GM12865 (cell line): ENCODE data around the gene DDX52.

ENCODE experiments used
- DNase-seq: peaks from one replicate; pipeline ENCODE4 v3.0.0; 2010; ENCODE audit warnings: low read depth
- H3K4me3 ChIP-seq: 2 replicates; pipeline ENCODE4 v1.5.1; 2011; ENCODE audit warnings: mild to moderate bottlenecking, low read depth, low read length, control low read depth
- TF ChIP-seq, protein P1 (sequence below): IDR thresholded peaks from 2 replicates; pipeline ENCODE4 v1.5.1; 2011; ENCODE audit warnings: low read length, control low read depth, low read depth, inconsistent platforms; ENCODE audit not compliant: insufficient read depth; ENCODE audit errors: missing control alignments

Gene DDX52

DNA sequence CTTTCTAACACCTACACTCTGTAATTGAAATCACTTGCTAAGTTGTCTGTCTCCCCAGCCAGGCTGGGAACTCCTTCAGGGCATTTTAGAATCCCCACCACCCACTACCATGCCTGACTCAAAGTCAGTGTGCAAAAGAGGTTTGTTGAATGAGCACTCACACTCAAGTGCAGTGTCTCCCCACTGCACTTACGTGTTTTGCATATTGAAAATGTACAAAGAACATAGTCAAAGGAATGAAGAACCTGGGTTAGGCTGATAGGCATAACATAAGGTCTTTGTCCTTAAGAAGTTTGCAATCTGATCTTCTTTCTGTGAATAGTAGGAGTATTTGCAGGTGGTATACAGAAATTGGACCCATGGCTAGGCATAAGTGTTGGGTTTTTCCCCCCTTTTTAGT, 33.8 kb upstream of the DDX52 start:
- H3K4me3 ChIP-seq: no peak overlapping the region
- TF ChIP-seq, protein P1, sequence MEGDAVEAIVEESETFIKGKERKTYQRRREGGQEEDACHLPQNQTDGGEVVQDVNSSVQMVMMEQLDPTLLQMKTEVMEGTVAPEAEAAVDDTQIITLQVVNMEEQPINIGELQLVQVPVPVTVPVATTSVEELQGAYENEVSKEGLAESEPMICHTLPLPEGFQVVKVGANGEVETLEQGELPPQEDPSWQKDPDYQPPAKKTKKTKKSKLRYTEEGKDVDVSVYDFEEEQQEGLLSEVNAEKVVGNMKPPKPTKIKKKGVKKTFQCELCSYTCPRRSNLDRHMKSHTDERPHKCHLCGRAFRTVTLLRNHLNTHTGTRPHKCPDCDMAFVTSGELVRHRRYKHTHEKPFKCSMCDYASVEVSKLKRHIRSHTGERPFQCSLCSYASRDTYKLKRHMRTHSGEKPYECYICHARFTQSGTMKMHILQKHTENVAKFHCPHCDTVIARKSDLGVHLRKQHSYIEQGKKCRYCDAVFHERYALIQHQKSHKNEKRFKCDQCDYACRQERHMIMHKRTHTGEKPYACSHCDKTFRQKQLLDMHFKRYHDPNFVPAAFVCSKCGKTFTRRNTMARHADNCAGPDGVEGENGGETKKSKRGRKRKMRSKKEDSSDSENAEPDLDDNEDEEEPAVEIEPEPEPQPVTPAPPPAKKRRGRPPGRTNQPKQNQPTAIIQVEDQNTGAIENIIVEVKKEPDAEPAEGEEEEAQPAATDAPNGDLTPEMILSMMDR: no peak
- no peak for DNase-seq

DNA sequence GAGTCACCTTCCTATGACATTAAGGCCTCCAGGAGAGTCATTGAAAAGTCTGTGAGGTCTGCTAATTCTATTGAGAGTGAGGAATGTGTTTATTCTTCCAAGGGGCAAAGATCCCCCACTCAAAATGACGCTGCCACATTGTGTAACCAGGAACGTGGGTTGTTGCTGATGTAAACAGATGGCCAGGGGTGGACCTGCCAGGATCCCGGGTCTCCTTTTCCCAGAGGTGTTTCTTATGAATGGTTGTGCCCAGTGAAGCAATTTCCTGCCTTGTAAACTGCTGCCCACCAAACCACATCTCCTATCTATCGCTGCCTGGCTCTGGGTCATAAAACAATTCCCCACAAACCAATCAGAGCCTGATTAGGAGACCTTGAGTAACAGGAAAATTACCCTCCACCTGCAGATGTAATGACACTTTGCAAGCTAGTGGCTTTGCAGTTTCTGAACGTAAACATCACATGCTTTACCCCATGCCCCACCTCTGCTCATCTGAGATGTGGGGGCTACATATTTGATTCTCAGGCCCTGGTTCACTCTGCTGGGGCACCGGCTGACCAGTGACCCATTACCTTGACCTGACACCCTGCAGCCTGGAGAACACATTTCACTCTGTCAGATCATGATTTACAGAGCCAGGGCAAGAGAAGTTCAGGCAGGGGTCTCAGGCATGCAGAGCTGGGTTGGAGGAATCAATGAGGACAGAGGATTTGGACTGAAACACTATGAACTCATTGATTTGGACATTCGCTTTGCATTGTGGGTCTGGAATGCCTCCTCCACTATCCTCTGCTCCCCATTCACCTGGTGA, 33.1 kb upstream of the DDX52 start:
- TF ChIP-seq, protein P1: no peak
- H3K4me3 ChIP-seq: no peak overlapping the region
- DNase-seq: no peak

GRCh38 chr17:37674511-37674910, 31.3 kb upstream of the DDX52 start:
- DNase-seq: no peak
- TF ChIP-seq, protein P1: no peak
- H3K4me3 ChIP-seq: no peak overlapping the region

DNA sequence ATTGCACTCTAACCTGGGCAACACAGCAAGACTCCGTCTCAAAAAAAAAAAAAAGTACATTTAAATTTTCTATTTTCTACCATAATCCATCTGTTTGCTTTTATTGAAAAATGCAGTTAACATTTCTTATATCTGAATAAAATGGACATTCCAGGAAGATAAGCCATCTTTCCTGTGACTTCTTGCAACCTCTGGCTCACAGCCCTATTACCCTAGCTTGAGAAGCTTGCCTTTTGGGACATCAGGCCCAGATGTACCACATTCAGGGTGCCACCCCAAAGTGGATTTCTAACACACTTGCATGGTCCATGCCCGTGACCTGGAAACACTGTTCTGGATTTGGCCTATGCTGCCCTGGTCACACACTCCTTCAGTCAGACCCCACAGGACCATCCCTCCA, 30.1 kb upstream of the DDX52 start:
- H3K4me3 ChIP-seq: no peak overlapping the region
- TF ChIP-seq, protein P1: no peak
- no peak for DNase-seq

- no peak overlapping the region for H3K4me3 ChIP-seq
- TF ChIP-seq, protein P1: no peak
- DNase-seq: no peak
Observed at GRCh38 chr17:37672548-37673078, 29.4 kb upstream of the DDX52 start.

DNA sequence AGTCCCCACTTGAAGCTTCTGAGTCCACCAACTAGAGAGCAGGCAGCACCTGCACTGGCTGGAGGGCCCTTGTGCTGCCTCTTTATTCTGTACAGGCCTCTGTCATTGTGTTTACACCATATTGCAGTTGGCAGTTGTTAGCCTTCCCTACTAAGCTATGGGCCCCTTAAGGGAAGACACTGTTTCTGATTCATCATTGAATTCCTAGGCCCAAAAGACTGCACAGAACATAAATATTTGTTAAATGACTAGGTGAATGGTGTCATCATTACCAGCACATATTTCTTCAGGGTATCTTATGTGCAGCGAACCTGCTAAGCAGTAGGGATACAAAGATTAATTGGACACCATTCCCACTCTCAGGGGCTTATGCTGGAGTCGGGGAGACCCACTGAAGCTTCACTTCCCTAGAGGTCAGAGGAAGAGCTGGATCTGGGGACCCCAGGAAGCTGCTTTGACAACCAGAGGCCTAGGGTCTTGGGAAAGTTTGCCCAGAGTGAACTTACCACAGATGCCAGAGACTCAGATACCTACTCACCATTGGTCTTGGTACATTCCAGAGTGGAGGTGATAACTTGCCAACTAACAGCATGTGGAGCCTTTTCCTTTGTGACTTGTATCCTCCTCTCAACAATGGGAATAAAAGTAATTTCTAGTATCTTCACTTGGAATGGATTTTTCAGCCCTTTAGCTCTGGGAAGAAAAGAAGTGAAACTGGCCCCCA, 28.7 kb upstream of the DDX52 start:
- DNase-seq: no peak
- TF ChIP-seq, protein P1: no peak
- H3K4me3 ChIP-seq: no peak overlapping the region
